ENCODE data around the gene YEATS2.

GRCh38 chr3:183728204-183728603, 30.6 kb downstream of the YEATS2 start:
- TF ChIP-seq POLR2AphosphoS5 (IDR thresholded peaks at IDR 0.05; ENCODE audit: insufficient read depth in 1 of 2, low read depth in 1 of 2): no peak
- no peak for TF ChIP-seq CTCF (IDR thresholded peaks at IDR 0.05)
